D721Med (cell line): ENCODE results near the gene POLR3GL.
A peak's percentile ranks its signal among the peaks of the same experiment; 100 is the strongest.

Experiments used
- DNase-seq: peaks from one replicate; pipeline ENCODE4 v3.0.0; 2011; ENCODE audit warnings: low spot score; ENCODE audit not compliant: insufficient read length
- FAIRE-seq: peaks from 2 replicates; lab custom pipeline; 2011; peaks lifted over from hg19 to GRCh38; lab: Jason Lieb, UNC
- TF ChIP-seq, protein P1 (sequence below): IDR thresholded peaks from 2 replicates; pipeline ENCODE4 v1.5.1; 2012; ENCODE audit warnings: mild to moderate bottlenecking, control low read depth; ENCODE audit not compliant: insufficient read depth; ENCODE audit errors: missing control alignments

The POLR3GL gene

DNA sequence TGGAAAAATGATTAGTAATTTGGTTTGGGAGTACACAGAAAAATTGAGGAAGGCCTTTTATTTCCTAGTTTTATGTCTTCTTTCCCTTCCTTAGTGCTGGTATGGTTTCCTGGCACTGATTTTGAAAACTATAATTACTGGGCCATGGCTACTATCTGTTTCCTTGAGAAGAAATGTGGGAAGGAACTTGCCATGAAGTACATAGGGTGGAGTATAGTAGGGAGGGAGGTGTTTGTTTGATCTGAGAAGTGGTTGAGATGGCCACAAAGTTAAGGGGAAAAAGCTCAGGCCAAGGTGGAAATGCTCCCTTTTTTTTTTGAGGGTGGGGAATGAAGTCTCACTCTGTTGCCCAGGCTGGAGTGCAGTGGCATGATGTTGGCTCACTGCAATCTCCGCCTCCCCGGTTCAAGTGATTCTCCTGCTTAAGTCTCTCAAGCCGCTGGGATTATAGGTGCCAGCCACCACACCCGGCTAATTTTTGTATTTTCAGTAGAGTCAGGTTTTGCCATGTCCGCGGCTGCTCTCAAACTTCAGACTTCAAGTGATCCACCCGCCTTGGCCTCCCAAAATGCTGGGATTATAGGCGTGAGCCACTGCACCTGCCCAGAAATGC, 45.7 kb downstream of the POLR3GL start:
- FAIRE-seq (no peak), DNase-seq (no peak)
- TF ChIP-seq, protein P1, sequence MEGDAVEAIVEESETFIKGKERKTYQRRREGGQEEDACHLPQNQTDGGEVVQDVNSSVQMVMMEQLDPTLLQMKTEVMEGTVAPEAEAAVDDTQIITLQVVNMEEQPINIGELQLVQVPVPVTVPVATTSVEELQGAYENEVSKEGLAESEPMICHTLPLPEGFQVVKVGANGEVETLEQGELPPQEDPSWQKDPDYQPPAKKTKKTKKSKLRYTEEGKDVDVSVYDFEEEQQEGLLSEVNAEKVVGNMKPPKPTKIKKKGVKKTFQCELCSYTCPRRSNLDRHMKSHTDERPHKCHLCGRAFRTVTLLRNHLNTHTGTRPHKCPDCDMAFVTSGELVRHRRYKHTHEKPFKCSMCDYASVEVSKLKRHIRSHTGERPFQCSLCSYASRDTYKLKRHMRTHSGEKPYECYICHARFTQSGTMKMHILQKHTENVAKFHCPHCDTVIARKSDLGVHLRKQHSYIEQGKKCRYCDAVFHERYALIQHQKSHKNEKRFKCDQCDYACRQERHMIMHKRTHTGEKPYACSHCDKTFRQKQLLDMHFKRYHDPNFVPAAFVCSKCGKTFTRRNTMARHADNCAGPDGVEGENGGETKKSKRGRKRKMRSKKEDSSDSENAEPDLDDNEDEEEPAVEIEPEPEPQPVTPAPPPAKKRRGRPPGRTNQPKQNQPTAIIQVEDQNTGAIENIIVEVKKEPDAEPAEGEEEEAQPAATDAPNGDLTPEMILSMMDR = no peak

DNA sequence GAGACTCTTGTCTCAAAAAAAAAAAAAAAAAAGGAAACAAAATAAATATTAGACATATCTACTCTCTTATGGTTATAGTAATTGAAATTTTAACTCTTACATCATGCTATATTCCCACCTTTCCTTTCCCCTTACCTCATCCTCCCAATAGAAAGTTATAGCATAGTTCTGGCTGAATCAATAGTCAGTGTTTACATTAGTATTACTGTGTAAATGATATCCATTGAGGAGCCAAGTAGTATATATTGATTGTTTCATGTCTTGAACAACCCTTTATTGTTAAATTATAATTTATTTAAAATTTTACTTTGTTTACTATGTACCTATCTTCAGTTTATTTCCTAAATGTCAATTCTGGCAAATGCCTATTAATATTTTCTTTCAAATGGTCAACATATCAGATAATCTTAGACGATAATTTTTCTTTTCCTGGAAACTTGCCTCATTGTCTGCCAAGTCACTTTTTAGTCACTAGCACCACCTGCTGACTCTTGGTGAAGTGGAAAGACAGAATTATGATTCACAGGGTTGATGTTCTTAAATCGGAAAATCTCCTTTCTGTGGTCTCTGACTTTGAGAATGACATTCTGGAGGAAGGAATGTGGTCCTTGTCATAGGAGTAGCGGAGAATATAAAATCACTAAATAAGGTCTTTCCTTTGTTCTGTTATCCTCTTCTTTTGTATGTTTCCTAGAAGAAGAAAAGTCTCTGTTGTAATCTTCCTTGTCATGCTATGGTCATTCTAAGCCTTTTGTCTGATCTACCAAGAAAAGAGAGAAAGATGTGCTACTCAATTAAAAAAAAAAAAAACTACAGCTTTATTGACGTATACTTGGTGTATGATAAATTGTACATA, 48.4 kb downstream of the POLR3GL start:
- FAIRE-seq (peak; percentile 87), DNase-seq (no peak)

DNA sequence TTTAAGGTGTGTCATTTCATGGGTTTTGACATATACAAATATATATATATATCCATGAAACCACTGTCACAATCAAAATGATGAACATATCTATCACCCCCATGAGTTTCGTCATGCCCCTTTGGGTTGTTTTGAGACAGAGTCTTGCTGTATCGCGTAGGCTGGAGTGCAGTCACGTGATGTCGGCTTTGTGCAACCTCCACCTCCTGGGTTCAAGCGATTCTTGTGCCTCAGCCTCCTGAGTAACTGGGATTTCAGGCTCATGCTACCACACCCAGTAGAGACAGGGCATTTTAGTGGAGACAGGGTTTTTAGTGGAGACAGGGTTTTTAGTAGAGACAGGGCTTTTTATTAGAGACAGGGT, 49.1 kb downstream of the POLR3GL start:
- FAIRE-seq (no peak), DNase-seq (no peak)
- TF ChIP-seq, protein P1 = no peak

More for the DNA sequence above, 48.4 kb downstream of the POLR3GL start:
- TF ChIP-seq, protein P1 = peak; percentile 100

GRCh38 chr1:146016891-146017290, 52.4 kb downstream of the POLR3GL start:
- DNase-seq (no peak), FAIRE-seq (no peak)
- TF ChIP-seq, protein P1 = no peak

GRCh38 chr1:146019231-146020057, 55.0 kb downstream of the POLR3GL start:
- FAIRE-seq (no peak), DNase-seq (no peak)
- TF ChIP-seq, protein P1 = no peak

GRCh38 chr1:146020058-146021049, 55.9 kb downstream of the POLR3GL start:
- no peak for DNase-seq
- TF ChIP-seq, protein P1 = no peak
- no peak for FAIRE-seq
